Measurements from ENCODE around the gene THTPA. TPM values are rescaled to one million over a fixed set of nuclear protein-coding genes. Genes with fewer than 3 reads are reported as not detected.
A peak's percentile ranks its signal among the peaks of the same experiment; 100 is the strongest.

The THTPA gene
- total and polyA plus RNA-seq, 2 of the 13 experiments (the other 11 are each of a cell fraction or from before 2014, with no cell fraction given): 7.4 to 8.7 TPM

- TF ChIP-seq ZNF569 (CRISPR knock-in tag; IDR thresholded peaks at IDR 0.05; ENCODE audit: borderline replicate concordance) (peak; percentile 77; the same call in 1 of the 2 replicates), CBX1 (IDR thresholded peaks at IDR 0.05; ENCODE audit: low read depth) (peak; percentile 92), EHMT2 (IDR thresholded peaks at IDR 0.05; ENCODE audit: borderline replicate concordance, low read depth, low read length) (no peak), TAF1 (CRISPR knock-in tag; IDR thresholded peaks at IDR 0.05) (peak; percentile 92), CENPBD1 (CRISPR knock-in tag; IDR thresholded peaks at IDR 0.05; ENCODE audit: borderline replicate concordance, low read depth) (no peak), TMF1 (CRISPR knock-in tag; IDR thresholded peaks at IDR 0.05; ENCODE audit: low read depth) (peak; percentile 74; the same call in 1 of the 2 replicates), HNRNPL (IDR thresholded peaks at IDR 0.05; ENCODE audit: low read depth, low read length) (peak; percentile 64), HNRNPK (IDR thresholded peaks at IDR 0.05; ENCODE audit: low read depth, low read length, poor library complexity, severe bottlenecking) (no peak), ZNF317 (CRISPR knock-in tag; IDR thresholded peaks at IDR 0.05) (peak; percentile 78; the same call in 1 of the 2 replicates), NFAT5 (CRISPR knock-in tag; IDR thresholded peaks at IDR 0.05) (peak; percentile 11), ZNF567 (CRISPR knock-in tag; IDR thresholded peaks at IDR 0.05; ENCODE audit: borderline replicate concordance) (peak; percentile 100), ZNF704 (CRISPR knock-in tag; IDR thresholded peaks at IDR 0.05; ENCODE audit: borderline replicate concordance) (peak; percentile 91; the same call in 1 of the 2 replicates), HNF1A (IDR thresholded peaks at IDR 0.05; ENCODE audit: low read depth) (no peak), HNF1A (CRISPR knock-in tag; IDR thresholded peaks at IDR 0.05; ENCODE audit: borderline replicate concordance) (peak; percentile 86), FOXO1 (CRISPR knock-in tag; IDR thresholded peaks at IDR 0.05) (peak; percentile 86)
- TF ChIP-seq, protein P1, sequence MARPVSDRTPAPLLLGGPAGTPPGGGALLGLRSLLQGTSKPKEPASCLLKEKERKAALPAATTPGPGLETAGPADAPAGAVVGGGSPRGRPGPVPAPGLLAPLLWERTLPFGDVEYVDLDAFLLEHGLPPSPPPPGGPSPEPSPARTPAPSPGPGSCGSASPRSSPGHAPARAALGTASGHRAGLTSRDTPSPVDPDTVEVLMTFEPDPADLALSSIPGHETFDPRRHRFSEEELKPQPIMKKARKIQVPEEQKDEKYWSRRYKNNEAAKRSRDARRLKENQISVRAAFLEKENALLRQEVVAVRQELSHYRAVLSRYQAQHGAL (CRISPR knock-in tag; IDR thresholded peaks at IDR 0.05; ENCODE audit: not compliant biosample characterization): peak; percentile 56
Observed at GRCh38 chr14:23567186-23568020, 11.3 kb downstream of the THTPA start, which contains the start of gene AP1G2 (continued).

All from HepG2 (cell line).